Heart left ventricle (tissue), 16 donors: ENCODE measurements around the gene KRTAP12-4. TPM values are rescaled to one million over a fixed set of nuclear protein-coding genes. Genes with fewer than 3 reads are reported as not detected.
A peak's percentile ranks its signal among the peaks of the same experiment; 100 is the strongest.

Source experiments
- ATAC-seq, 4 donors: fragments of 200-7000 bp; cut with Tn5 transposase; one replicate each; pipeline ENCODE4 v1.9.1; 2020 to 2022; ENCODE audit warnings: moderate library complexity in 4 of 4, mild to moderate bottlenecking in 3 of 4, moderate number of reproducible peaks in 1 of 4
- DNase-seq, 5 donors: peaks; one replicate each; pipeline ENCODE4 v3.0.0-alpha.2; 2020
- H3K27ac ChIP-seq, 12 donors: fragments of 200-600 bp; sonication (generic) in 4 of 12; one replicate each; pipeline versions ENCODE4 v1.5.0 to v1.8.0; 2016 to 2022; ENCODE audit warnings: mild to moderate bottlenecking in 2 of 12
- H3K27me3 ChIP-seq, 9 donors: fragments of 200-600 bp; sonication (generic) in 2 of 9; one replicate each; pipeline versions ENCODE4 v1.5.1 to v1.8.0; 2016 to 2022; ENCODE audit warnings: mild to moderate bottlenecking in 3 of 9
- H3K36me3 ChIP-seq, 9 donors: fragments of 200-600 bp; sonication (generic) in 2 of 9; one replicate each; pipeline versions ENCODE4 v1.5.0 to v1.8.0; 2018 to 2022; ENCODE audit warnings: mild to moderate bottlenecking in 2 of 9
- H3K4me1 ChIP-seq, 12 donors: fragments of 200-600 bp; sonication (generic) in 4 of 12; one replicate each; pipeline versions ENCODE4 v1.5.0 to v1.8.0; 2016 to 2022; ENCODE audit warnings: mild to moderate bottlenecking in 3 of 12
- H3K4me3 ChIP-seq, 12 donors: fragments of 200-600 bp; sonication (generic) in 4 of 12; one replicate each; pipeline versions ENCODE4 v1.5.0 to v1.8.0; 2017 to 2022; ENCODE audit warnings: mild to moderate bottlenecking in 9 of 12, moderate library complexity in 4 of 12
- H3K9me3 ChIP-seq, 12 donors: fragments of 200-600 bp; sonication (generic) in 4 of 12; one replicate each; pipeline versions ENCODE4 v1.5.0 to v1.8.0; 2016 to 2022; ENCODE audit warnings: mild to moderate bottlenecking in 1 of 12
- POLR2A ChIP-seq, 2 donors: fragments of 450-650 bp; IDR thresholded peaks; one replicate each; pipeline ENCODE4 v1.6.1; 2017; ENCODE audit warnings: antibody characterized with exemption in 2 of 2, mild to moderate bottlenecking in 2 of 2, moderate library complexity in 2 of 2
- WGBS, 4 donors: extraction: QIAGEN DNeasy Blood & Tissue Kit in 2 of 4; methylation state at CpG; one replicate each; pipeline versions ENCODE4 v1.1.5 to v1.1.7; 2013 to 2018; 5-methylcytosine and 5-hydroxymethylcytosine counted together
- intact Hi-C, 10 donors: fragments of 100-400 bp; cut with DNase I; formaldehyde crosslinking; loops; one replicate each; pipeline versions ENCODE4 v1.11.1 to v1.14.2; 2022
- polyA plus RNA-seq, 2 donors: library from polyadenylated mRNA; stranded (reverse); fragments of 200-250 nt; gene quantifications; one replicate each; pipeline ENCODE4 v1.2.3, GENCODE V29; 2013
- total RNA-seq, 9 donors: library from RNA; depleted of rRNA in 2 of 9; stranded (reverse); fragments of >200 nt in 2 of 9; fragmentation: NEBNext Ultra II Directional in 3 of 9; extraction: Animal tissue kit (Norgen Biotek cat#: 25700) in 3 of 9; gene quantifications; one replicate each; pipeline versions ENCODE4 v1.1.0 to v1.2.4, GENCODE V29; 2016 to 2023
- TF ChIP-seq, protein P1 (sequence below), 12 donors: fragments of 200-600 bp; sonication (generic) in 4 of 12; IDR thresholded peaks; one replicate each; pipeline versions ENCODE4 v1.5.0 to v1.8.0; 2018 to 2022; ENCODE audit warnings: antibody characterized with exemption in 12 of 12, mild to moderate bottlenecking in 5 of 12
- donor health status: ischemic (EF 13 %, LVEDD 7.1; RV severe dilation, severe dysfunction).
- donor health status: healthy with polysubstance abuse.
- donor health status: DM: no; HTN: yes; CAD: no.
- donor health status: DM: no; HTN: no; CAD: no.
- donor health status: ischemic (EF 25% LVEDD 6.9; RV normal size, moderate dysfunction).
- donor health status: ischemic (EF 25% LVEDD 5.7; RV mildly dilated, moderate dysfunction).
- donor health status: healthy.
- donor health status: DM: yes; HTN: yes; CAD: no.
- donor health status: ischemic (EF 35%, LVEDD 5.7; RV mildly dilated, moderate dysfunction).
- donor health status: nonischemic (EF 11% LVEDD 7.7; RV severe dilation, severe dysfunction).
- donor health status: DM: yes; HTN: yes; CAD: no.
- donor health status: PGD.
- donor health status: ischemic (EF 29% LVEDD 5.4; RV normal size, mild dysfunction).
- donor health status: nonischemic (EF 23%, LVEDD 6.1; RV moderate dilation, normal function).

The KRTAP12-4 gene
- total and polyA plus RNA-seq, 11 donors, result not detected

DNA sequence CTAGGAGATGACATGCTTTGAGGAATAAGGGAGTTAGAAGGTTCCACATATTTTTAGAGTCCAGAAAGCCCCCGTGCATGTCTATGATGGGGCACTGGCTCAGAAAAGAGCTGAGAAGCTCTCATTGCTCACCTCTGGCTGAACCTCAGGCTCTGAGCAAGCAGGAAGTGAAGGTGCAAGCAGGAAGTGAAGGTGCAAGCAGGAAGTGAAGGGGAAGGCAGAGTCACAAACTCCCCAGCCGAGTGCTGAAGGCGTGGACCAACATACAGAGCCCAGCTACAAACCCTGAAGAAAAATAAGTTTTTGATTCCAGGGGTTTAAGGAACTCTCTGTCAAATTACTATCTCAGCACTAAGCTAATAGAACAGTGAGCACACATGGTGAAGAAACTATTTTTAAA is 35.5 kb downstream of the KRTAP12-4 start:
- Histone ChIP-seq H3K9me3 (peaks cover 0 to 33% (median 10%) of the 10 kb centered on the region in 12 donors), H3K4me1 (peaks cover 0 to 8% (median 0%) of the 10 kb centered on the region in 12 donors), H3K27ac (peak overlapping the region in 1 of 12 donors; percentile 73), H3K36me3 (no peaks in the 10 kb centered on the region), H3K27me3 (peaks cover 0 to 5% (median 0%) of the 10 kb centered on the region in 9 donors), H3K4me3 (no peak overlapping the region)
- DNase-seq (no peak), ATAC-seq (peak in 1 of 4 donors; percentile 34)
- WGBS, 4 donors, result 50 to 66% (median 61%) methylated on average over 3 of the region's 3 CpGs
- no peak for TF ChIP-seq POLR2A (IDR thresholded peaks at IDR 0.05)
- TF ChIP-seq, protein P1, sequence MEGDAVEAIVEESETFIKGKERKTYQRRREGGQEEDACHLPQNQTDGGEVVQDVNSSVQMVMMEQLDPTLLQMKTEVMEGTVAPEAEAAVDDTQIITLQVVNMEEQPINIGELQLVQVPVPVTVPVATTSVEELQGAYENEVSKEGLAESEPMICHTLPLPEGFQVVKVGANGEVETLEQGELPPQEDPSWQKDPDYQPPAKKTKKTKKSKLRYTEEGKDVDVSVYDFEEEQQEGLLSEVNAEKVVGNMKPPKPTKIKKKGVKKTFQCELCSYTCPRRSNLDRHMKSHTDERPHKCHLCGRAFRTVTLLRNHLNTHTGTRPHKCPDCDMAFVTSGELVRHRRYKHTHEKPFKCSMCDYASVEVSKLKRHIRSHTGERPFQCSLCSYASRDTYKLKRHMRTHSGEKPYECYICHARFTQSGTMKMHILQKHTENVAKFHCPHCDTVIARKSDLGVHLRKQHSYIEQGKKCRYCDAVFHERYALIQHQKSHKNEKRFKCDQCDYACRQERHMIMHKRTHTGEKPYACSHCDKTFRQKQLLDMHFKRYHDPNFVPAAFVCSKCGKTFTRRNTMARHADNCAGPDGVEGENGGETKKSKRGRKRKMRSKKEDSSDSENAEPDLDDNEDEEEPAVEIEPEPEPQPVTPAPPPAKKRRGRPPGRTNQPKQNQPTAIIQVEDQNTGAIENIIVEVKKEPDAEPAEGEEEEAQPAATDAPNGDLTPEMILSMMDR (IDR thresholded peaks at IDR 0.05), result no peak
- intact Hi-C loops, result loop anchor here in 2 of 10 donors (2.0 to 5.0 kb wide), 2 partner anchors 173 to 174 kb away; no protein-coding TSS in a partner anchor

DNA sequence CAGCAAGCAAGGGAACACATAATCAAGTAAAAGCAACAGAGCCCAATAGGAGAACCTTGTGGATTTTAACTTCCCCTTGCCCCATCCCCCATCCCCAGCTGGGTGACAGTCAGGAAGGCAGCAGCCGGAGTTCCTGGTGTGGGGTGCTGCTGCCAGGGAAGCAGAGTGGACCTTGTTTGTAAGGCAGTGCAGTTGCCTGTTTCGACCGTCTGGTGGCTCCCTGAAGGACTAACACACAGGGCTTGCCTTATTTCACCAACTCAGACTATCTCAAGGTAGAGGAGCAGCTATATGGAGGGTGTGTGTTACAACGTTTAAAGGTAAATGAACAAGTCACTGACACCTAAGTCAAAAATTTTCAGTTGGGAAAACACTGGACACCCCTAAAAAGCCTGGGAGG is 36.0 kb downstream of the KRTAP12-4 start:
- no peak overlapping the region for H3K4me3 ChIP-seq
- ATAC-seq (peak in 3 of 4 donors; percentile 67 to 89 (median 69)), DNase-seq (peak in 4 of 5 donors; percentile 39 to 59 (median 55))
- intact Hi-C loops, result loop anchor here in 2 of 10 donors (2.0 to 5.0 kb wide), 2 partner anchors 174 kb away; no protein-coding TSS in a partner anchor
- H3K36me3 ChIP-seq, result no peaks in the 10 kb centered on the region
- H3K4me1 ChIP-seq, result peaks cover 0 to 8% (median 0%) of the 10 kb centered on the region in 12 donors
- peaks cover 0 to 5% (median 0%) of the 10 kb centered on the region in 9 donors for H3K27me3 ChIP-seq
- 10 to 29% (median 21%) methylated on average over 4 of the region's 4 CpGs for WGBS, 4 donors
- peak overlapping the region in 1 of 12 donors; percentile 73 for H3K27ac ChIP-seq
- peaks cover 0 to 29% (median 6%) of the 10 kb centered on the region in 12 donors for H3K9me3 ChIP-seq
- TF ChIP-seq, protein P1 (IDR thresholded peaks at IDR 0.05), result peak in 9 of 12 donors; percentile 12 to 52 (median 29)
- TF ChIP-seq POLR2A (IDR thresholded peaks at IDR 0.05), result no peak

DNA sequence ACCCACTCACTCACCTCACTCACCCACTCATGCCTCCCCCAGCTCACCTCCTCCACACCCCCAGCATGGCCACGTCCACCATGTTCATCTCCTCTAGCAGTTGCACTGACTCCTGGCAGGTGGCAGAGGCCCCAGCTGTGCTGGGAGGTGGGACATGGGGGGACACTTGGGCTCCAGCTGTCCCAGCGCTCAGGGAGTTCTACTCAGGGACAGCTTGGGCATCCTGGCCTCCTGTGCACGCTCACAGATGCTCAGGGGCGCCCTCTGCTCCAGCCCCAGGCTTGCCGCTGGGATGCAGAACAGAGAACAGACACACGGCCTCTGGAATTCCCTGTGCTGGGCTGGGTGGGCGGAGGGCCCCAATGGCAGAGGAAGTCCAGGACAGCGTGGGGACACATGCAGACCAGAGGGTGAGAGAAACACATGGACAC is 37.4 kb downstream of the KRTAP12-4 start:
- Histone ChIP-seq H3K27ac (no peak overlapping the region), H3K9me3 (peaks cover 0 to 15% (median 2%) of the 10 kb centered on the region in 12 donors), H3K4me1 (peaks cover 0 to 8% (median 0%) of the 10 kb centered on the region in 12 donors), H3K36me3 (no peaks in the 10 kb centered on the region), H3K27me3 (peaks cover 0 to 5% (median 0%) of the 10 kb centered on the region in 9 donors), H3K4me3 (no peak overlapping the region)
- ATAC-seq (no peak), DNase-seq (no peak)
- intact Hi-C loops, result loop anchor here in 1 of 10 donors (5.0 kb wide), 1 partner anchor 175 kb away; no protein-coding TSS in a partner anchor
- WGBS, 4 donors, result 51 to 57% (median 54%) methylated on average over 8 of the region's 8 CpGs
- no peak for TF ChIP-seq POLR2A (IDR thresholded peaks at IDR 0.05)
- TF ChIP-seq, protein P1 (IDR thresholded peaks at IDR 0.05), result no peak

DNA sequence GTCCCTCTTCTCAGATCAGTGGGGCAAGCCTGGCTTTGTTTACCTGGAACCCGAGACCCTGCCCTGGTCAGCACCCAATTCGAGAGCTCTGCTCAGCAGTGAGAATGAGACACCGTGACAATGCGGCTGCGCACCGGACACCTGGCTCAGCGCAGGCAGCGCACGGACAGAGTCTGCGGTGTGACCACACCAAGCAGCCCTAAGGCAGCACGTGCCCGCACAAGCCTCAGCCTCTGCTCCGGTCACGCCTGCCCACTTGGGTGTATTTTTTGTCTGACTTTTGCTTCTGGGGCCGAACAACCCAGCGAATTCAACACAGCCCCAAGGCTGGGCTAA is 37.9 kb downstream of the KRTAP12-4 start:
- intact Hi-C loops, result loop anchor here in 1 of 10 donors (5.0 kb wide), 1 partner anchor 176 kb away; no protein-coding TSS in a partner anchor
- 82 to 85% (median 83%) methylated on average over 16 of the region's 16 CpGs for WGBS, 4 donors
- H3K9me3 ChIP-seq, result peaks cover 0 to 17% (median 2%) of the 10 kb centered on the region in 12 donors
- ATAC-seq (no peak), DNase-seq (no peak)
- peaks cover 0 to 5% (median 0%) of the 10 kb centered on the region in 9 donors for H3K27me3 ChIP-seq
- TF ChIP-seq, protein P1 (IDR thresholded peaks at IDR 0.05), result no peak
- TF ChIP-seq POLR2A (IDR thresholded peaks at IDR 0.05), result no peak
- H3K4me3 ChIP-seq, result no peak overlapping the region
- H3K4me1 ChIP-seq, result peaks cover 0 to 8% (median 0%) of the 10 kb centered on the region in 12 donors
- no peaks in the 10 kb centered on the region for H3K36me3 ChIP-seq
- H3K27ac ChIP-seq, result no peak overlapping the region
